Measurements from ENCODE around the gene ZFPM1. TPM values are rescaled to one million over a fixed set of nuclear protein-coding genes. Genes with fewer than 3 reads are reported as not detected.
"Not testable (repeated sequence)": the region's sequence is repeated elsewhere in the genome, so short reads cannot be mapped to it uniquely, and the experiment has no call there.

ZFPM1 gene
- total and polyA plus RNA-seq, 7 donors: 0.43 to 2.9 (median 2.3) TPM

DNA sequence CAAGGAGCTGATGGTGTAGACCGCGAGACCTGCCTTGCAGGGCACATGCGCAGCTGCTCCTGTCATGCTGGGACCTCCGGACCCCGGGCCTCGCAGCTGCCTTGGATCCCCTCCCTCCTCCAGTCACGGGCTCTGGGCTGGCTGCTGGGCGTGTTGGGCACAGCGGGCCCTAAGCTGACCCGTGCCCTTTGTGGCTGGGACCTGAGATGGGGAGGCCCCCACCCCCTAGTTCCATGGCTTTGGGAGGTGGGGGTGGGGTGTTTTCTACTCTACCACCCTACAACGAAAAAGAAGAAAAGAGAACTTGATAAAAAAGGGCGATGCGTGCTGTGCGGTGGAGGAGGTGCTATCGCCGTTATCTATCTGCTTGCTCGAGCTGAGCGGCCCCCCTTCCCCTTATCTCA is 14.5 kb downstream of the ZFPM1 start:
- H3K4me3 ChIP-seq: no peak overlapping the region
- ATAC-seq (no peak), DNase-seq (no peak)
- WGBS, 3 donors: 45 to 54% (median 53%) methylated on average over 18 of the region's 18 CpGs
- no peak for TF ChIP-seq CTCF (IDR thresholded peaks at IDR 0.05)
- no peaks in the 10 kb centered on the region for H3K36me3 ChIP-seq (ENCODE audit: insufficient read depth in 1 of 2, low read depth in 1 of 2)
- H3K27ac ChIP-seq: no peak overlapping the region
- H3K4me1 ChIP-seq: no peaks in the 10 kb centered on the region
- intact Hi-C loops (cut with DNase I): no loop called here
- peaks cover 0 to 19% (median 2%) of the 10 kb centered on the region in 3 donors for H3K27me3 ChIP-seq (ENCODE audit: insufficient read depth in 3 of 3, low read length in 2 of 3)
- no peaks in the 10 kb centered on the region for H3K9me3 ChIP-seq

DNA sequence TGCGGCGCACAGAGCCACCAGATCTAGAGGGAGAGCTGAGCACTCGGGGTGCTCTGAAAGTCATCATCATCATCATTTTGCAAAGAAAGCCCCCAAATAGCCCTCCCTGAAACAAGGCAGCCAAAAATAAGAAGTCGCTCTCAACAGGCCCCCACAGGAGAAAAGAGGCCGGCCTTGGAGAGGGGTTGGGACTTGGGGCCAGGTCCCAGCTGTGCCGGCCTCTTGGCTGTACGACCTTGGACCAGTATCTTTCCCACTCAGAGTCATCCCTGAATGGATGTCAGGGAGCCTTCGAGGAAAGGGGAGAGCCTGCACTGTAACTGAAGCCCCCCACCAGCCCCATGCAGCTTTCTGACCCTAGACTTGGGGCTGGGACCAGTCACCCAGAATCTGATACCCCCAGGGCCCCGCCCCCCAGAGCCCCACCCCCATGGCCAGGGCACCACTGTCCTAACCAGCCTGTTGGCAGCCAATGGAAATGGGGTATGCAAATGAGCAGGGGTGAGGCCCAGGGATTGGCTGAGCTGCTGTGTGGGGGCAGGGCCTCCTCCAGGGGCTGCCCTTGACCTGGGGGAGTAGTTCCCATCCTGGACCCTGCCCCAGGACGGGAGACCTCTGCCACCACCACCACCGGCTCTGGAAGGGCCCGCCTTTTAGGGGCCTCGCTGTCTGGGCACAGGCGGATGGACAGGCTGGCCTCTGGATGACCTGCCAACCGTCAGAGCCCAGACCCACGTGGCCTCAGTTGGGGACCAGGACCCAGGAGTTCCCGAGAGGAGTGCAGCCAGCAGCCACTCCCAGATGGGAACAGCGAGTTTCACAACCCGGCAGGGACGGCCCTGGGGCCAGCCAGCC is 15.4 kb downstream of the ZFPM1 start:
- no peaks in the 10 kb centered on the region for H3K4me1 ChIP-seq
- intact Hi-C loops (cut with DNase I): no loop called here

GRCh38 chr16:88469615-88470395 is 16.7 kb downstream of the ZFPM1 start:
- ATAC-seq: no peak
- no peaks in the 10 kb centered on the region for H3K36me3 ChIP-seq (ENCODE audit: insufficient read depth in 1 of 2, low read depth in 1 of 2)
- no peak overlapping the region for H3K27ac ChIP-seq
- peaks cover 0 to 15% (median 0%) of the 10 kb centered on the region in 3 donors for H3K27me3 ChIP-seq (ENCODE audit: insufficient read depth in 3 of 3, low read length in 2 of 3)
- DNase-seq: no peak
- WGBS, 3 donors: 66 to 74% (median 67%) methylated on average over 17 to 19 of the region's 19 CpGs
- no peaks in the 10 kb centered on the region for H3K4me1 ChIP-seq
- H3K9me3 ChIP-seq: no peaks in the 10 kb centered on the region
- H3K4me3 ChIP-seq: no peak overlapping the region
- intact Hi-C loops (cut with DNase I): no loop called here
- TF ChIP-seq CTCF (IDR thresholded peaks at IDR 0.05): no peak

More for the DNA sequence above, 15.4 kb downstream of the ZFPM1 start:
- DNase-seq (no peak), ATAC-seq (peak; percentile 57 to 92 (median 81))
- Histone ChIP-seq H3K27me3 (ENCODE audit: insufficient read depth in 3 of 3, low read length in 2 of 3) (peaks cover 0 to 19% (median 2%) of the 10 kb centered on the region in 3 donors), H3K36me3 (ENCODE audit: insufficient read depth in 1 of 2, low read depth in 1 of 2) (no peaks in the 10 kb centered on the region), H3K9me3 (no peaks in the 10 kb centered on the region), H3K4me3 (no peak overlapping the region), H3K27ac (no peak overlapping the region)
- TF ChIP-seq CTCF (IDR thresholded peaks at IDR 0.05): no peak
- 28 to 34% (median 34%) methylated on average over 17 to 20 of the region's 20 CpGs for WGBS, 3 donors

DNA sequence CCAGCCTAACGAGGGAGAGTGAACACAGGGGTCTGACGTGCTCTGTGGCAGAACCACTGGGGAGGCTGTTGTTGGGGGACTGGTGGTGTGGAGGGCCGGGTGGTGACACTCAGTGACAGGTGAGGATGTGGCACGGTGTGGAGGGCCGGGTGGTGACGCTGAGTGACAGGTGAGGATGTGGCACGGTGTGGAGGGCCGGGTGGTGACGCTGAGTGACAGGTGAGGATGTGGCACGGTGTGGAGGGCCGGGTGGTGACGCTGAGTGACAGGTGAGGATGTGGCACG is 17.3 kb downstream of the ZFPM1 start:
- H3K9me3 ChIP-seq; intact Hi-C loops (cut with DNase I); H3K27ac ChIP-seq; DNase-seq; H3K4me3 ChIP-seq; ATAC-seq; H3K36me3 ChIP-seq (ENCODE audit: insufficient read depth in 1 of 2, low read depth in 1 of 2); H3K4me1 ChIP-seq: not testable (repeated sequence)
- H3K27me3 ChIP-seq (ENCODE audit: insufficient read depth in 3 of 3, low read length in 2 of 3): peaks cover 0 to 15% (median 0%) of the 10 kb centered on the region in 3 donors
- WGBS, 3 donors: 55 to 70% (median 64%) methylated on average over 6 to 7 of the region's 13 CpGs

DNA sequence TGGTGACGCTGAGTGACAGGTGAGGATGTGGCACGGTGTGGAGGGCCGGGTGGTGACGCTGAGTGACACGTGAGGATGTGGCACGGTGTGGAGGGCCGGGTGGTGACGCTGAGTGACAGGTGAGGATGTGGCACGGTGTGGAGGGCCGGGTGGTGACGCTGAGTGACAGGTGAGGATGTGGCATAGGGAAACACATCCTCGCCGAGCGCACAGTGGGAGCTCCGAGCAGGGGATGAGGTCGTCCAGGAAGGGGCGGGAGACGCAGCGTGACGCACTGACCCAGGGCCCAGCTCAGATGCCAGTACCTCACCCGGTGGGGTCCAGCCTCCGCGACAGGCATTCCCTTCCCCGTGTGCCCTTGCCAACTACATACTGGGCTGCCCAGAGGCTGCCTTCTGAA is 17.6 kb downstream of the ZFPM1 start:
- peaks cover 0 to 15% (median 0%) of the 10 kb centered on the region in 3 donors for H3K27me3 ChIP-seq (ENCODE audit: insufficient read depth in 3 of 3, low read length in 2 of 3)
- ATAC-seq; H3K4me3 ChIP-seq; H3K4me1 ChIP-seq; H3K9me3 ChIP-seq; H3K27ac ChIP-seq; DNase-seq; intact Hi-C loops (cut with DNase I); H3K36me3 ChIP-seq (ENCODE audit: insufficient read depth in 1 of 2, low read depth in 1 of 2): not testable (repeated sequence)
- WGBS, 3 donors: 64 to 68% (median 65%) methylated on average over 16 to 24 of the region's 24 CpGs
